ENCODE results near the gene MACROH2A1. TPM values are rescaled to one million over a fixed set of nuclear protein-coding genes. Genes with fewer than 3 reads are reported as not detected.

The MACROH2A1 gene
- total RNA-seq, 1 donor from 2014 or later, result 190 TPM

- no peak overlapping the region for H3K4me3 ChIP-seq
- H3K9me3 ChIP-seq, result no peaks in the 10 kb centered on the region
- intact Hi-C loops (cut with DNase I), result no loop called here
- H3K27me3 ChIP-seq, result no peaks in the 10 kb centered on the region
- peaks cover 13% of the 10 kb centered on the region for H3K4me1 ChIP-seq
- DNase-seq (ENCODE audit: extremely low spot score in 2 of 2), result no peak
- TF ChIP-seq CTCF (IDR thresholded peaks at IDR 0.05) (no peak), POLR2A (IDR thresholded peaks at IDR 0.05) (no peak), POLR2AphosphoS5 (IDR thresholded peaks at IDR 0.05; ENCODE audit: insufficient read depth in 1 of 2, low read depth in 1 of 2) (no peak)
- H3K36me3 ChIP-seq, result no peaks in the 10 kb centered on the region
- H3K27ac ChIP-seq, result no peak overlapping the region
Observed at GRCh38 chr5:135329913-135330797, 68.9 kb downstream of the MACROH2A1 start.

- Histone ChIP-seq H3K27ac (no peak overlapping the region), H3K9me3 (no peaks in the 10 kb centered on the region), H3K4me3 (no peak overlapping the region), H3K36me3 (no peaks in the 10 kb centered on the region), H3K4me1 (peaks cover 21% of the 10 kb centered on the region), H3K27me3 (no peaks in the 10 kb centered on the region)
- DNase-seq (ENCODE audit: extremely low spot score in 2 of 2), result no peak
- TF ChIP-seq CTCF (IDR thresholded peaks at IDR 0.05) (no peak), POLR2AphosphoS5 (IDR thresholded peaks at IDR 0.05; ENCODE audit: insufficient read depth in 1 of 2, low read depth in 1 of 2) (no peak), POLR2A (IDR thresholded peaks at IDR 0.05) (no peak)
- intact Hi-C loops (cut with DNase I), result no loop called here
Observed at GRCh38 chr5:135329066-135329912, 69.7 kb downstream of the MACROH2A1 start.

- TF ChIP-seq POLR2A (IDR thresholded peaks at IDR 0.05), result no peak
- TF ChIP-seq CTCF (IDR thresholded peaks at IDR 0.05), result no peak
- TF ChIP-seq POLR2AphosphoS5 (IDR thresholded peaks at IDR 0.05; ENCODE audit: insufficient read depth in 1 of 2, low read depth in 1 of 2), result no peak
- Histone ChIP-seq H3K4me1 (peaks cover 32% of the 10 kb centered on the region), H3K27ac (no peak overlapping the region), H3K9me3 (no peaks in the 10 kb centered on the region), H3K36me3 (no peaks in the 10 kb centered on the region), H3K27me3 (no peaks in the 10 kb centered on the region), H3K4me3 (no peak overlapping the region)
- DNase-seq (ENCODE audit: extremely low spot score in 2 of 2), result no peak
- intact Hi-C loops (cut with DNase I), result no loop called here
Observed at GRCh38 chr5:135328128-135328687, 70.8 kb downstream of the MACROH2A1 start.

GRCh38 chr5:135327429-135328127, 71.5 kb downstream of the MACROH2A1 start:
- H3K4me3 ChIP-seq, result no peak overlapping the region
- H3K27me3 ChIP-seq, result no peaks in the 10 kb centered on the region
- TF ChIP-seq CTCF (IDR thresholded peaks at IDR 0.05) (no peak), POLR2AphosphoS5 (IDR thresholded peaks at IDR 0.05; ENCODE audit: insufficient read depth in 1 of 2, low read depth in 1 of 2) (no peak), POLR2A (IDR thresholded peaks at IDR 0.05) (no peak)
- no peaks in the 10 kb centered on the region for H3K9me3 ChIP-seq
- H3K4me1 ChIP-seq, result peaks cover 32% of the 10 kb centered on the region
- no peaks in the 10 kb centered on the region for H3K36me3 ChIP-seq
- no peak overlapping the region for H3K27ac ChIP-seq
- DNase-seq (ENCODE audit: extremely low spot score in 2 of 2), result no peak
- intact Hi-C loops (cut with DNase I), result no loop called here

All from vagina (tissue), 2 donors.